ENCODE results near the gene PRAMEF20.

Gene PRAMEF20

GRCh38 chr1:13465515-13465914 is 55.3 kb downstream of the PRAMEF20 start:
- no peak for DNase-seq

- peak; percentile 63 for DNase-seq
Measured at GRCh38 chr1:13469343-13469742, 59.1 kb downstream of the PRAMEF20 start.
